Activated T-helper 9 cell treated with anti-CD3 and anti-CD28 coated beads, Interleukin-2, amount 50 U/mL, for 16 hours (primary cell): ENCODE results near the gene CLOCK.

Experiments used
- DNase-seq: peaks from one replicate; pipeline ENCODE4 v3.0.0-alpha.2; 2020; ENCODE audit warnings: low read depth

The CLOCK gene

DNA sequence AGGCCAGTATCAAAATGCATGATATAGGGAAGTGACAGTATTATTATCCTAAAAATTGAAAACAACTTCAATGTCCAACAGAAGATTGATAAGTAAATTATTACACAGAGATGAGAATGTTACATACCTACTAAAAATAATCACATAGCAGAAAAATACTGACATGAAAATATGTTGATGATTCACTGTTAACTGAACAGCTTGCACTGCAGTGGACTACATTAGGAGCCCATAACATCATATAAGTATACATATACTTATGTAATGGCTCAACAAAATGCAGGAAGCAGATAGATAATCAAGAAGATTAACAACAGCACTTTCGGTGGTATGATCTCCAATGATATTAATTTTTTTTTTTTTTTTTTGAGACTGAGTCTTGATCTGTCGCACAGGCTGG lies 7.1 kb downstream of the CLOCK start:
- no peak for DNase-seq

- DNase-seq: no peak
Measured at GRCh38 chr4:55538531-55538930, 8.2 kb downstream of the CLOCK start.

GRCh38 chr4:55534306-55534705 lies 12.4 kb downstream of the CLOCK start:
- no peak for DNase-seq

DNA sequence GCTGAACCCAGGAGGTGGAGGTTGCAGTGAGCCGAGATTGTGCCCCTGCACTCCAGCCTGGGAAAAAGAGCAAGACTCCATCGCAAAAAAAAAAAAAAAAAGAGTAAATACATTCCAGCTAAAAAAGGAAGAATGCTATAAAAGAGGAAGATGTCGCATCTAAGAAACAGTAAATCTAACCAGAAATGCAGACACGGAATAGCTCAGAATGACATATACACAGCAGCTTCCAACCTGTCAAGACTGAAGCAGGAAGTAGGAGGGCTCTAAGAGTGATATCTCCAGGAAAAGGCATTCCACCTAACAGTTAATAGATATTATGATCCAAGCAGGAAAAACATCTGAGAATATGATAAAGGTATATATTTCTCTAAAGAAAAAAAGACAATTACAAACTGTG lies 16.0 kb downstream of the CLOCK start:
- DNase-seq: no peak

- DNase-seq: no peak
Measured at GRCh38 chr4:55530167-55530566, 16.5 kb downstream of the CLOCK start.

GRCh38 chr4:55528491-55528890 lies 18.2 kb downstream of the CLOCK start:
- no peak for DNase-seq

- no peak for DNase-seq
Measured at GRCh38 chr4:55524844-55525571, 21.7 kb downstream of the CLOCK start.

GRCh38 chr4:55518442-55518841 lies 28.3 kb downstream of the CLOCK start:
- DNase-seq: no peak

GRCh38 chr4:55517526-55518229 lies 29.0 kb downstream of the CLOCK start:
- no peak for DNase-seq

GRCh38 chr4:55512922-55513571 lies 33.7 kb downstream of the CLOCK start:
- no peak for DNase-seq

DNA sequence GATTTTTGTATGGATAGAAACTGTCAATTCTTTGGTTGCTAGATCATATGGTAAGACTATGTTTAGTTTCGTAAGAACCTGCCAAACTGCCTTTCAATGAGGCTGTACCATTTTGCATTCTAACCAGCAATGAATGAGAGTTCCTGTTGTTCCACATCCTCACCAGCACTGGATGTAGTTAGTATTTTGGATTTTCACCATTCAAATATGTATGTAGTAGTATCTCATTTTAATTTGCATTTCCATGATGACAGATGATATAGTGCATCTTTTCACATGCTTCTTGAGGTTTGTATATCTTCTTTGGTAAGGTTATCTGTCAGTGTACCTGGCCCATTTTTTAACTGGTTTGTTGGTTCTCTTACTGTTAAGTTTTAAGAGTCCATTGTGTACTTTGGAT lies 34.6 kb downstream of the CLOCK start:
- no peak for DNase-seq

DNA sequence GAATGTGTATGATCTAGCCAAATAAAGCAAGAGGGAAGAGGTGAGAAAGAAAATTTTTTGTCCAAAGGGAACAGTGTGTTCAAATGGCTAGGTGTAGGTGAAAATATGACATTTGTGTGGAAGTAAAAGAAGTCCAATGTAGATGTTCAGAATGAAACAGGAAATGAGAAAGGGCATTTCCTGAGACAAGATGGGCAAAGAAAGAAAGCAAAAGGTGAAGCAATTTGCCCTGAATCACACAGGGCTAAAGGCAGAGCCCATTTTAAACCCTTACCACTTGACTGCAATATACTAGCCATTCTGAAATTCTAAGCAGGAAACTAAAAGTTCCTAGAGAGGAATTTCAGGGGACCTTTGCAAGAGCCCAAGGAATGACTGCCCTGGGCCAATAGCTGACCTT lies 36.0 kb downstream of the CLOCK start:
- DNase-seq: no peak

DNA sequence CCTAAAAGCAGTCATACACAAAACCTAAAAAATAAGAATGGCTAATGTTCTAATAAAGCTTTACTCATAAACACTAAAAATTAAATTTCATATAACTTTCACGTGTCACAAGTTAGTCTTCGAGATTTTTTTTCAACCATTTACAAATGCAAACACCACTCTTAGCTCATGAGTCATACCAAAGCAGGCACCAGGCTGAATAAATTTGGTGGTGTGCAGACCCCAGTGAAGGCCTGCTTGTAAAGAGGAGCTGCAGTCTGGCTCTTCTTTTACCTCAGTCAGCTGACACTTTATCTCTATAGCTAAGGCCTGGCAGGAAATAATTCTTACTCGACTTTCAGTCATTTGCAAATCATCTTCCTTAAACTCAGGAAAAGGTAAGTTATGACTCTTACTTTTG lies 37.4 kb downstream of the CLOCK start:
- DNase-seq: no peak

- no peak for DNase-seq
Measured at GRCh38 chr4:55507612-55508011, 39.1 kb downstream of the CLOCK start.

DNA sequence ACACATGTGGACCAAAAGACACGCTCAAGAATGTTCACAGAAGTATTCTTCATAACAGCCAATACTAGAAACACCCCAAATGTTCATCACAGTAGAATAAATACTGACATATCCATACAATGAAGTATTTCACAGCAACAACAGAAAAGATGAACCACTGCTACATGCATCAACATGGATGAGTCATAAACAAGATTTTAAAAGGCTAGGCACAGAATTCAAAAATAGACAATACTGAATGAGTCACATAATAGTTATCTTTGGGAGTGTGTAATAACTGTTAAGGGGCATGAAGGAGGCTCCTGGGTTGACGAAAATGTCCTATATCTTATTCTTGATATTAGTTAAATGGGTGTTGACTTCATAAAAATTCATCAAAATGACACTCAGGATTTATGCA lies 43.5 kb downstream of the CLOCK start:
- no peak for DNase-seq

DNA sequence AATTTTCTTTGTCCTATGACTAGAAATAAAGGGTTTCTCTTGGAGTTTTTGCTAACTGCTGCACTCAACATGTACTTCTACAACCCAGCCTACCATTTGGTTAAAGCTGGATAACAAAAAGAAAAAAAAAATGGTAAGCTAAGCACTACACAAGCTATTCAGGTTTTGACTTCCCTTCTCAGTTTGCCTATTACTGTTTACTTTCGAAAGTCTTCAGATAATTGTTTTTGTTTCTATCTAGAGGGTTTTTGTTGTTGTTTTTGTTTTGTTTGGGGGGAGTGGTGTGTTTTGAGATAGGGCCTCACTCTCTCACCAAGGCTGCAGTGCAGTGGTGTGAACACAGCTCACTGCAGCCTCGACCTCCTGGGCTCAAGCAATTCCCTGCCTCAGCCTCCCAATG lies 46.6 kb downstream of the CLOCK start:
- no peak for DNase-seq

DNA sequence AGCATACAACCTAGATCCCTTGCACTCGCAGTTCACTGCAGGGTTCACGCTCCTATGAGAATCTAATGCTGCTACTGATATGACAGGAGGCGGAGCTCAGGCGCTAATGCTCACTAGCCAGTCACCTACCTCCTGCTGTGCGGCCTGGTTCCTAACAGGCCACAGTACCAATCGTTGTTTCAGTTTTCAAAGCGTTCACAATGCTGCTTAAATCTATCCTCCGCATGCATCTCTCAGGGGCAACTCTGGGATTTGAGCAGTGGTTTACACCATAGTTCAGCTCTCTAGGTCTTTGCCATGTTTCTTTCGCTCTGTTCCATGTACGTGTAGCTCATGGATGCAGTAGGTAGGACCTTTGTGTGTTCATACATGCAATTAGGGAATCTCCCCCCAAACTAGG lies 47.2 kb downstream of the CLOCK start:
- no peak for DNase-seq

GRCh38 chr4:55498051-55498450 lies 48.7 kb downstream of the CLOCK start:
- DNase-seq: no peak

DNA sequence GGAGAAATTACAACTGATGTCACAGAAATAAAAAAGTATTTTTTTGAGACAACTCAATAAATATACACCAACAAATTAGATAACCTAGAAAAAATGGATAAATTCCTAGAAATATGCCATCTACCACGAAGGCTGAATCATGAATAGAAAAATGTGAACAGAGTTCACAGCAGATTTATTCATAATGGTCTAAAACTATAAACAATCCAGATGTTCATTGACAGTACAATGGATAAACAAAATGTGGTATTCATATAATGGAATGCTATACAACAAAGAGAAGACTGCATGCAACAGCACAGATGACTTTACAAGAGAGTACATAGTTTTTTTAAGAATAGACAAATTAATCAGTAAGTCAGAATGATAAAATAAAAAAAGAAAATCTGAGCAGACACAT lies 55.2 kb downstream of the CLOCK start:
- no peak for DNase-seq

GRCh38 chr4:55488716-55489115 lies 58.0 kb downstream of the CLOCK start:
- no peak for DNase-seq

DNA sequence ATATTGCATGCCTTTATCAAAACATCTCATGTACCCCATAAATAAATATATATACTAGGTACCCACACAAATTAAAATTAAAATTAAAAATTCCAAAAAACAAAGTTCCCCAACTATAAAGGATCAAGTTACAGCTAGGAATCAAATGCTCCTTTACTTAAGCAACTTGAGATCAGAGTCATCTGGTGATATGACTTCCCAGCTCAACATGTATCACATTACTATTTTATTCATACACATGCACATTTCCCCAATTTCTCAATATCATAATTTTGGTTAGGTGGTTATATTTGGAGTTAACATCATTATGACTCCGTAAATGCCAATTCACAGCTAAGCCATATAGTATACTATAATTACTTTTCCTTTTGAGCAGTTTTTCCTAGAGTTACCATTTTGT lies 60.9 kb downstream of the CLOCK start:
- no peak for DNase-seq

DNA sequence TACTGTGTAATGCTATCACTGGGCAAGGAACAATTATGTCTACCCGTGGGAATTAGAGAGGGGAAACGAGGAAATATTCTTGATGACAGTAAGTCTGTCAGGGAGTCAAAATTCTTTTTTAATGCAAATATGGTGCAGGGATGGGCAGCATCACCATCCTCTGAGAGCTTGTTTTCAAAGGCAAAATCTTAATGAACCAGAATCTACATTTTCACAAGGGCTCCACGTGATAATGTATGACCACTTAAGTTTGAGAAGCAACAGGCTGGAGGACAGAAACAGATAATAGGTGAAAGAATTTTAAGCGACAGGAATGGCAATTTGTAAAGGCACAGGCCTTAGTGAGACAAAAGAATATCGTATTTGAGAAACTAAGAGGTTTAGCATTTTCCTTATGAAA lies 63.4 kb downstream of the CLOCK start:
- DNase-seq: no peak
